GM13977 (cell line): ENCODE data around the gene SLCO4A1.

Source experiments
- DNase-seq: peaks from one replicate; pipeline ENCODE4 v3.0.0; 2012; ENCODE audit warnings: low spot score
- CTCF ChIP-seq: IDR thresholded peaks from 2 replicates; pipeline ENCODE4 v1.5.1; 2012; ENCODE audit warnings: mild to moderate bottlenecking, control low read depth; ENCODE audit not compliant: insufficient read depth; ENCODE audit errors: extremely low read depth, missing control alignments
- in situ Hi-C: fragments of 300-500 bp; cut with MboI; formaldehyde crosslinking; loops from one replicate; pipeline ENCODE4 v1.12.0; 2022; ENCODE audit warnings: low sequenced_read_pairs, low pct_unique_long_range_greater_than_20kb, mixed read lengths, inconsistent platforms; ENCODE audit not compliant: unreplicated experiment

Gene SLCO4A1

GRCh38 chr20:62657956-62658355 is 15.7 kb downstream of the SLCO4A1 start:
- in situ Hi-C loops = no loop called here
- no peak for DNase-seq
- TF ChIP-seq CTCF = no peak

DNA sequence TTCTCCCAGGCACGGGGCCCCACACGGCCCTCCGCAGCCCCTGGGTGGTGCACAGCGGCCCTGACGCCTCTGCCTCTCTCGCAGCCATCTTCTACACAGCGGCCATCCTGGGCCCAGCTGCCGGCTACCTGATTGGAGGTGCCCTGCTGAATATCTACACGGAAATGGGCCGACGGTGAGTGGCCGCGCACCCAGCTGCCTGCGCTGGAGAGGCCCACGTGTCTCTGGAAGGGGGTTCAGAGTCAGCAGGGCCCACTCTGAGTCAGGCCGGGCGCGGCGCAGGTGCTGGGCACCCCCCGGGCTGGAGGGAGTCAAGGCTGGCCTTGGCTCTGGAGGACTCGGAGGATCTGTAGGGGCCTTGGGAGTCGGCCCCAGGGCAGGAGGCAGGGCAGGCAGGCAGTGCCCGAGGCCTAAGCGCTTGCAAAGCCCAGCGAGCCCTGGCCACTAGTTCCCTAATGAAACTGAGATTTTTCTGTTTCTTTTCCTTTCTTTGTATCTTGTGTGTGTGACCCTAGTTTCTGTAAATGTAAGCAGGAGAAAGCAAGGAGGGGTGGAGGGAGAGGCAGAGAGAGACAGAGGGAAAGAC is 16.4 kb downstream of the SLCO4A1 start:
- in situ Hi-C loops = no loop called here
- TF ChIP-seq CTCF = no peak
- no peak for DNase-seq

GRCh38 chr20:62659488-62660239 is 17.4 kb downstream of the SLCO4A1 start:
- no peak for DNase-seq
- in situ Hi-C loops = no loop called here
- no peak for TF ChIP-seq CTCF

GRCh38 chr20:62660240-62660615 is 17.9 kb downstream of the SLCO4A1 start:
- in situ Hi-C loops = no loop called here
- TF ChIP-seq CTCF = no peak
- DNase-seq = no peak

DNA sequence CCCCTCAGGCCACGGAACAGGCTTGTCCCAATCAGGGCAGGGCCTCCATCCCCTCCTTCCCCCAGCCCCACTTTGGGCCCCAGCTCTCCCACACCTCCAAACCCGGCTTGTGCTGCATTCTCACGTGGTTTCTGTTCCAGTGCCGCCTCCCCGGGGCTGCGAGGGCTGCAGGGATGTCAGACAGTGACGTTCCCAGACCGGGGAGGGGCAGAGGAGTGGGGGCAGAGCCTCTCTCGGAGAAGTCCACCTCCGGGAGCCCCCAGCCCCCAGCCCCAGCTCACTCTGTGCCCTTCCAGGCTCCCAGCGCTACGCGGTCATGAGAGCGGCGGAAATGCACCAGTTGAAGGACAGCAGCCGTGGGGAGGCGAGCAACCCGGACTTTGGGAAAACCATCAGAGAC is 18.5 kb downstream of the SLCO4A1 start:
- no peak for DNase-seq
- TF ChIP-seq CTCF = no peak
- in situ Hi-C loops = no loop called here

GRCh38 chr20:62661647-62662046 is 19.3 kb downstream of the SLCO4A1 start:
- DNase-seq = no peak
- in situ Hi-C loops = no loop called here

More at GRCh38 chr20:62661647-62662046, 19.3 kb downstream of the SLCO4A1 start:
- TF ChIP-seq CTCF = no peak
